Measurements from ENCODE around the gene MX1. TPM values are rescaled to one million over a fixed set of nuclear protein-coding genes. Genes with fewer than 3 reads are reported as not detected.

MX1 gene
- polyA plus RNA-seq, 1 donor from 2014 or later = 0.07 TPM

DNA sequence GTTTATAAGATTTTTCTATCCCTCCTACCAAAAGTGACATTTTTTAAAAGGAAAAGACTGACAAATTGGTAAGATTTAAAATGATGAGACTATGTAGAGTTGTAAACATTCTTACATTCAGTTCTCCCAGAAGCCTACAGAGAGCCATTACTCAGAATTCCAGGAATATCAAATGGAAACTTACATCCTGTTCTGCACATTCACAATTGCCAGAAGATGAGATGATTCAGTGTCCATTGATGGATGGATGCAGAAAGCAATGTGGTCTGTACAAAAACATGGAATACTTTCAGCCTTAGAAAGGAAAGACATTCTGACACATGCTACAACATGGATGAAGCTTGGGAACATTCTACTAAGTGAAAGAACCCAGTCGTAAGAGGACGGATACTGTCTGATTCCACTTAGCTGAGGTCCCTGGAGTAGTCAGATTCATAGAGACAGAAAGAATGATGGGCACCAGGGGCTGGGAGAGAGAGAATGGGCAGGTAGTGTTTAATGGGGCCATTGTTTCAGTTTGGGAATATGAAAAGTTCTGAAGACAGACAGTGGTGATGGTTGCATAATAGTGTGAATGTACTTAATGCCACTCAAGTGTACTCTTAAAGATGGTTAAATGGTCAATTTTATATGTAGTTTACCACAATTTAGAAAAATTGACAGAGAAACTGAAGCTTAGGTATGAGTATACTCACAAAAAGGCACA, 16.6 kb downstream of the MX1 start:
- Histone ChIP-seq H3K27ac (ENCODE audit: low read length) (no peak overlapping the region), H3K9me3 (ENCODE audit: low read length) (no peaks in the 10 kb centered on the region), H3K36me3 (ENCODE audit: insufficient read depth, low read length) (no peaks in the 10 kb centered on the region), H3K9me2 (ENCODE audit: insufficient read depth, low read length) (no peaks in the 10 kb centered on the region), H2AFZ (ENCODE audit: low read depth, low read length) (no peak overlapping the region), H4K20me1 (ENCODE audit: insufficient read depth) (no peaks in the 10 kb centered on the region), H3K4me3 (ENCODE audit: low read length) (no peak overlapping the region), H3K27me3 (ENCODE audit: insufficient read depth, low read depth, low read length) (no peaks in the 10 kb centered on the region), H3K79me2 (replicated peaks; ENCODE audit: insufficient read depth, low read length) (no peaks in the 10 kb centered on the region), H3K9ac (ENCODE audit: low read length) (no peak overlapping the region), H3K4me2 (ENCODE audit: low read length) (no peak overlapping the region), H3F3A (ENCODE audit: insufficient read depth, low read length, poor library complexity, severe bottlenecking) (no peaks in the 10 kb centered on the region)
- TF ChIP-seq SMC3 (conservative IDR thresholded peaks at IDR 0.05; ENCODE audit: poor library complexity) (no peak), MXI1 (conservative IDR thresholded peaks at IDR 0.05; ENCODE audit: poor library complexity, severe bottlenecking) (no peak), EZH2 (IDR thresholded peaks at IDR 0.05; ENCODE audit: borderline replicate concordance, insufficient read depth, low read length, poor library complexity, severe bottlenecking) (no peak), TAF1 (IDR thresholded peaks at IDR 0.05; ENCODE audit: low read depth) (no peak), POLR2AphosphoS5 (IDR thresholded peaks at IDR 0.05) (no peak), RAD21 (conservative IDR thresholded peaks at IDR 0.05) (no peak), EP300 (conservative IDR thresholded peaks at IDR 0.05; ENCODE audit: poor library complexity, severe bottlenecking) (no peak)
- TF ChIP-seq, protein P1, sequence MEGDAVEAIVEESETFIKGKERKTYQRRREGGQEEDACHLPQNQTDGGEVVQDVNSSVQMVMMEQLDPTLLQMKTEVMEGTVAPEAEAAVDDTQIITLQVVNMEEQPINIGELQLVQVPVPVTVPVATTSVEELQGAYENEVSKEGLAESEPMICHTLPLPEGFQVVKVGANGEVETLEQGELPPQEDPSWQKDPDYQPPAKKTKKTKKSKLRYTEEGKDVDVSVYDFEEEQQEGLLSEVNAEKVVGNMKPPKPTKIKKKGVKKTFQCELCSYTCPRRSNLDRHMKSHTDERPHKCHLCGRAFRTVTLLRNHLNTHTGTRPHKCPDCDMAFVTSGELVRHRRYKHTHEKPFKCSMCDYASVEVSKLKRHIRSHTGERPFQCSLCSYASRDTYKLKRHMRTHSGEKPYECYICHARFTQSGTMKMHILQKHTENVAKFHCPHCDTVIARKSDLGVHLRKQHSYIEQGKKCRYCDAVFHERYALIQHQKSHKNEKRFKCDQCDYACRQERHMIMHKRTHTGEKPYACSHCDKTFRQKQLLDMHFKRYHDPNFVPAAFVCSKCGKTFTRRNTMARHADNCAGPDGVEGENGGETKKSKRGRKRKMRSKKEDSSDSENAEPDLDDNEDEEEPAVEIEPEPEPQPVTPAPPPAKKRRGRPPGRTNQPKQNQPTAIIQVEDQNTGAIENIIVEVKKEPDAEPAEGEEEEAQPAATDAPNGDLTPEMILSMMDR (IDR thresholded peaks at IDR 0.05; ENCODE audit: poor library complexity, severe bottlenecking) = no peak
- TF ChIP-seq, protein P2, sequence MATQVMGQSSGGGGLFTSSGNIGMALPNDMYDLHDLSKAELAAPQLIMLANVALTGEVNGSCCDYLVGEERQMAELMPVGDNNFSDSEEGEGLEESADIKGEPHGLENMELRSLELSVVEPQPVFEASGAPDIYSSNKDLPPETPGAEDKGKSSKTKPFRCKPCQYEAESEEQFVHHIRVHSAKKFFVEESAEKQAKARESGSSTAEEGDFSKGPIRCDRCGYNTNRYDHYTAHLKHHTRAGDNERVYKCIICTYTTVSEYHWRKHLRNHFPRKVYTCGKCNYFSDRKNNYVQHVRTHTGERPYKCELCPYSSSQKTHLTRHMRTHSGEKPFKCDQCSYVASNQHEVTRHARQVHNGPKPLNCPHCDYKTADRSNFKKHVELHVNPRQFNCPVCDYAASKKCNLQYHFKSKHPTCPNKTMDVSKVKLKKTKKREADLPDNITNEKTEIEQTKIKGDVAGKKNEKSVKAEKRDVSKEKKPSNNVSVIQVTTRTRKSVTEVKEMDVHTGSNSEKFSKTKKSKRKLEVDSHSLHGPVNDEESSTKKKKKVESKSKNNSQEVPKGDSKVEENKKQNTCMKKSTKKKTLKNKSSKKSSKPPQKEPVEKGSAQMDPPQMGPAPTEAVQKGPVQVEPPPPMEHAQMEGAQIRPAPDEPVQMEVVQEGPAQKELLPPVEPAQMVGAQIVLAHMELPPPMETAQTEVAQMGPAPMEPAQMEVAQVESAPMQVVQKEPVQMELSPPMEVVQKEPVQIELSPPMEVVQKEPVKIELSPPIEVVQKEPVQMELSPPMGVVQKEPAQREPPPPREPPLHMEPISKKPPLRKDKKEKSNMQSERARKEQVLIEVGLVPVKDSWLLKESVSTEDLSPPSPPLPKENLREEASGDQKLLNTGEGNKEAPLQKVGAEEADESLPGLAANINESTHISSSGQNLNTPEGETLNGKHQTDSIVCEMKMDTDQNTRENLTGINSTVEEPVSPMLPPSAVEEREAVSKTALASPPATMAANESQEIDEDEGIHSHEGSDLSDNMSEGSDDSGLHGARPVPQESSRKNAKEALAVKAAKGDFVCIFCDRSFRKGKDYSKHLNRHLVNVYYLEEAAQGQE (IDR thresholded peaks at IDR 0.05; ENCODE audit: borderline replicate concordance) = no peak

DNA sequence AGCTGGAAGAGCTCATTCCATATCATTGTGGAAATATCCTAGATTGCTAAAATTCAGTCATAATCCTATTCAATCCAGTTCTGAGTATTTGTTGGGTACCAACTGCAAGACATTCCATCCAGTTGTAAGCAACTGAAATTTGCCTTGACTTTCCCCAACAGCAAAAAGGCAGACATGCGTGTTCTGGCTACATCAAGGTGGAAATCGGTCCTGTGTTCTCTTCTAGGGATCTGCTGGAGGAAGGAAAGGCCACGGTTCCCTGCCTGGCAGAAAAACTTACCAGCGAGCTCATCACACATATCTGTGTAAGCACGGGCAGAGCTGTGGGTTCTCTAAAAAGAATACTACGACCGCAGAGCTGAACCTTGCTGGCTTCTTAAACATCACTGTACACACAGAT, 17.5 kb downstream of the MX1 start:
- no peak for TF ChIP-seq EZH2 (IDR thresholded peaks at IDR 0.05; ENCODE audit: borderline replicate concordance, insufficient read depth, low read length, poor library complexity, severe bottlenecking)
- TF ChIP-seq POLR2AphosphoS5 (IDR thresholded peaks at IDR 0.05) = no peak
- no peak for TF ChIP-seq EP300 (conservative IDR thresholded peaks at IDR 0.05; ENCODE audit: poor library complexity, severe bottlenecking)
- no peak for TF ChIP-seq MXI1 (conservative IDR thresholded peaks at IDR 0.05; ENCODE audit: poor library complexity, severe bottlenecking)
- TF ChIP-seq TAF1 (IDR thresholded peaks at IDR 0.05; ENCODE audit: low read depth) = no peak
- TF ChIP-seq, protein P2 (IDR thresholded peaks at IDR 0.05; ENCODE audit: borderline replicate concordance) = no peak
- TF ChIP-seq, protein P1 (IDR thresholded peaks at IDR 0.05; ENCODE audit: poor library complexity, severe bottlenecking) = no peak
- TF ChIP-seq SMC3 (conservative IDR thresholded peaks at IDR 0.05; ENCODE audit: poor library complexity) = no peak
- no peak for TF ChIP-seq RAD21 (conservative IDR thresholded peaks at IDR 0.05)
- Histone ChIP-seq H3K79me2 (replicated peaks; ENCODE audit: insufficient read depth, low read length) (no peaks in the 10 kb centered on the region), H3K4me3 (ENCODE audit: low read length) (no peak overlapping the region), H3F3A (ENCODE audit: insufficient read depth, low read length, poor library complexity, severe bottlenecking) (no peaks in the 10 kb centered on the region), H3K27ac (ENCODE audit: low read length) (no peak overlapping the region), H2AFZ (ENCODE audit: low read depth, low read length) (no peak overlapping the region), H3K9me2 (ENCODE audit: insufficient read depth, low read length) (no peaks in the 10 kb centered on the region), H3K4me2 (ENCODE audit: low read length) (no peak overlapping the region), H3K9ac (ENCODE audit: low read length) (no peak overlapping the region), H4K20me1 (ENCODE audit: insufficient read depth) (no peaks in the 10 kb centered on the region), H3K9me3 (ENCODE audit: low read length) (no peaks in the 10 kb centered on the region), H3K36me3 (ENCODE audit: insufficient read depth, low read length) (no peaks in the 10 kb centered on the region), H3K27me3 (ENCODE audit: insufficient read depth, low read depth, low read length) (no peaks in the 10 kb centered on the region)
